Embryonic facial prominence (tissue), 1 donor: Measurements from ENCODE around the gene BCL2L2.
"Not testable (repeated sequence)": the region's sequence is repeated elsewhere in the genome, so short reads cannot be mapped to it uniquely, and the experiment has no call there.

ENCODE experiments used
- DNase-seq: peaks from one replicate; pipeline ENCODE4 v3.0.0-alpha.2; 2016; ENCODE audit errors: extremely low spot score

BCL2L2 gene

GRCh38 chr14:23324455-23324846 lies 17.8 kb downstream of the BCL2L2 start:
- no peak for DNase-seq

DNA sequence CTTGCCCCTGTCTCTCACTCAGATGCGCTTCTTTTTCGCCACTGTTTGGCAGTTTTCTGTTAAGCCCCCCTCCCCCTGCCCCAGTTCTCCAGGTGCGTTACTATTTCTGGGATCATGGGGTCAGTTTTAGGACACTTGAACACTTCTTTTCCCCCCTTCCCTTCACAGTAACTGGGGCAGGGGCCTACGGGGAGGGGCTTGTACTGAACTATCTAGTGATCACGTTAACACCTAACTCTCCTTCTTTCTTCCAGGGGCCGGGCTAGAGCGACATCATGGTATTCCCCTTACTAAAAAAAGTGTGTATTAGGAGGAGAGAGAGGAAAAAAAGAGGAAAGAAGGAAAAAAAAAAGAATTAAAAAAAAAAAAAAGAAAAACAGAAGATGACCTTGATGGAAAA lies 18.4 kb downstream of the BCL2L2 start:
- no peak for DNase-seq

GRCh38 chr14:23325746-23326145 lies 19.1 kb downstream of the BCL2L2 start:
- not testable (repeated sequence) for DNase-seq

DNA sequence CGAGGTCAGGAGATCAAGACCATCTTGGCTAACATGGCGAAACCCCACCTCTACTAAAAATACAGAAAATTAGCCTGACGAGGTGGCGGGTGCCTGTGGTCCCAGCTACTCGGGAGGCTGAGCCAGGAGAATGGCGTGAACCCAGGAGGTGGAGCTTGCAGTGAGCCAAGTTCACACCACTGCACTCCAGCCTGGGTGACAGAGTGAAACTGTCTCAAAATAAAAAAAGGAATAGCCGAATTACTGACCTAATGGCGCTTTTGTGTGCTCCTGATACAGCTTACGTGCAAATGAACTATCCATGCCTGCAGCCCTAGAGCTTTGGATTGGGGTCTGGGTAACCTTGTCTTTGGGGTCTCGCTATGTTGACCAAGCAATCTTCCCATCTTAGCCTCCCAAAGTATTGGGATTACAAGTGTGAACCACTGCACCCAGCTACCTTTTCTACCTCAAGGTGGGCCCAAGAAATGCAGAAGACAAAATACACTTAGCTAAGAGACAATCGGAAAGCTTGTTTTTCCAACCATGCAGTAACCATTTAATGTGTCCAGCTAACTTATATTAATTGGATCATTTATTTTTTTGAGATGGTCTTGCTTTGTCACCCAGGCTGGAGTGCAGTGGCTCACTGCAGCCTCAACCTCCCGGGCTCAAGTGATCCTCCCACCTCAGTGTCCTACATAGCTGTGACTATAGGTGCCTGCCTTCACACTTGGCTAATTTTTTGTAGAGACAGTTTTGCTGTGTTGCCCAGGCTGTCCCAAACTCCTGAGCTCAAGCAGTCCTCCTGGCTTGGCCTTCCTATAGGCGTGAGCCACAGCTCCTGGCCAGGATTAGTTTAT lies 20.1 kb downstream of the BCL2L2 start:
- no peak for DNase-seq

GRCh38 chr14:23327947-23328744 lies 21.5 kb downstream of the BCL2L2 start:
- peak; percentile 55 for DNase-seq

- DNase-seq: no peak
Observed at GRCh38 chr14:23335623-23336022, 29.0 kb downstream of the BCL2L2 start.

GRCh38 chr14:23339506-23340268 lies 33.1 kb downstream of the BCL2L2 start:
- no peak for DNase-seq

DNA sequence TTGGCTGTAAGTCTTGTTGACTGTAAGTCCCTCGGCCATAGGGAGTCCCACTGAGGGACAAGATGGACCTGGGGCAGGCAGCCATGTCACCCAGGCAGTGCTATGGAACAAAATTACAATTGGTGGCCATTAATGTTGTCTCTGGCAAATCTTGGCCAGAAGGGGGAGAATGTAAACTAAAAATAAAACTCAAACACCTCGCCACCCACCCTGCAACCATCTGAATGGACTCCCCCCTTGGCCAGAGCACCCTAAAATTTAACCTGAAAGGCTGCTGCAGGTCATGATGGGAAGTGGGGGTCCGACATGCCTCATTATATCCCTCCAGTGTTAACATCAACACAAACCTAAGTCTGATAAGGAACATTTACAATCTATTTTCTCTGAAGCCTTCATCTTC lies 37.8 kb downstream of the BCL2L2 start:
- no peak for DNase-seq

DNA sequence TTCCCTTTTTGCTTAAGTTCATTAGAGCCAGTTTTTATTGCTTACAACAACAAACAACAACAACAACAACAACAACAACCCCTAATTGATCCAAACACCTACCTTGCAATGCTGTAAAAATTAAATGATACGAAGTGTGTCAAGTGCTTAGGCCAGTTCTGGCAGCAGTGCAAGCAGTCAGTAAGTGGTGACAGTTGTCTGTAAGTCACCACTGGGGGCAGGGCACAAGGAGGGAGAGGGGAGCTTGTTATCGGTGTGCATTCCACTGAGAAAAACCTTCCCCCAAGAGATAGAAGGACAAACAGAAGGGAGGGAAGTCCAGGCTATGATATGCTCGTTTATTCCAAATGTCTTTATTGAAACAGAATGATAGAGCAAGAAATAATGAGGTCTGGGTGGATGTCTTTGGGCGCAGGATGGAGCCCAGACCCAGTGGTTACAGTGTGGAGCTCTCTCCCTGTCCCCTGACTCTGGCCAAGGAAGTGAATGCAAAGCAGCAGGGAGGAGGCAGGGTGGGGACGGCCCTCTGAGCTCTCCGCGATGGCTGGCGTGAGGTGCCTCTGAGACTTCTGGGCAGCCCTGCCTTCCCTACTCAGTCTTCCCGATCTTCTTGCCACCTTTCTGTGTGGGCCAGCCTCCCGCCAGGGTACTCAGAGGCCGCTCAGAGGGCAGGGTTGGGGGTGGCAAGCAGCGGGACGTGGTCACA lies 39.5 kb downstream of the BCL2L2 start:
- DNase-seq: no peak

GRCh38 chr14:23346693-23347405 lies 40.2 kb downstream of the BCL2L2 start:
- DNase-seq: no peak

DNA sequence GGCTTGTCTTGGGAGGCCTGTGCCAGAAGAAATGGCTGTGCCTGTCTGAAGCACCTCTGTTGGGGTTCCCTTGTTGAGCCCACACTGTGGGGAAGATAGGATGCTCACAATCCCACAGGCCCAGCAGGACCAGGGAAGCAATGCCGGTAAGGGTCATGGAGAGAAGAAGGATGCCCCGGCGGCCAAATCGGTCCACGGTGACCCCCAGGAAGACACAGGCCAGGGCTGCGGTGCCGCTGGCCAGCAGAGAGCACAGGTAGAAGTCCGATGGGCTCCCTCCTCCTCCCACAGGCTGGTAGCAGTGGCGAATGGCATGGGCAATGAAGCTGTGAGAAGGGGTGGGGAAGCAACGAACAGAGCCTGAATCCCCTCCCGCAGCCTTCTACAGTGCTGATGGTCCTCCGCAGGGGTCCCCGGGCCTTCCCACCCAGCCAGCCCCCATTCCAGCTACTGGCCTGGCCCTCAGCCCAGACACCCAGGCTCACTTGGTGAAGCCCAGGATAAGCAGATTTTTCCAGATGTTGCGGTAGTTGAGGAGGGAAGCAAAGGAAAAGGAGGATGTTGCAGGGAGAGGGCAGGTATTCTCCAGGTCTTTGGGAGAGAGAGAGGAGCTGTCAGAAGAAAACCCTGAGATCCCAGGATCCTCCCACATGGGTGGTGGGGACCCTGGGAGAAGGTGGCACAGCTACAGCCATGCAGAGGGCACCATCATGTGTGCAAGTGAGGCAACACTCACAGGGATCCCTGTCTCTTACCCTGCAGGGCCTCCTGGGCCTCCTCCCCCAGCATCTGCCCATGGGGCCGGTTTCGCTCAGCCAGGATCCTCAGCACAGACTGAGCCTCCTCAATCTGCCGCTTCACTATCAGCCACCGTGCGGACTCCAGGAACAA lies 41.0 kb downstream of the BCL2L2 start:
- no peak for DNase-seq

DNA sequence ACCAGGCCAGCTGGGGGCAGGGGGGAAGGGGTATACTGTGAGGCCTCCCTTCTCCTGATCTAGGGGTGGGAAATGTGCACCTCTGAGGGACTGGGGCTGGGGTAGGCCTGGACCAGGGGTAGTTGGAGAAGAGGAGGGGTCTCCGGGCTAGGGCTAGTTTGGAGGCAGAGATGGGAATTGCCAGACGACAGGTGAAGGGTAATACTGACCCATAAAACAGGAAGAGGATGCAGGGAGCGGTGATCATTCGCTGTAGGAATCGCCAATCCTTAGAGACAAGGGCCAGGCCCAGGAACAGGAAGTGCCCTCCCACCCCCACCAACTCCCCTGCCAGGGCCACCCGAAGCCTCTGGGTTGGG lies 41.6 kb downstream of the BCL2L2 start:
- DNase-seq: no peak

DNA sequence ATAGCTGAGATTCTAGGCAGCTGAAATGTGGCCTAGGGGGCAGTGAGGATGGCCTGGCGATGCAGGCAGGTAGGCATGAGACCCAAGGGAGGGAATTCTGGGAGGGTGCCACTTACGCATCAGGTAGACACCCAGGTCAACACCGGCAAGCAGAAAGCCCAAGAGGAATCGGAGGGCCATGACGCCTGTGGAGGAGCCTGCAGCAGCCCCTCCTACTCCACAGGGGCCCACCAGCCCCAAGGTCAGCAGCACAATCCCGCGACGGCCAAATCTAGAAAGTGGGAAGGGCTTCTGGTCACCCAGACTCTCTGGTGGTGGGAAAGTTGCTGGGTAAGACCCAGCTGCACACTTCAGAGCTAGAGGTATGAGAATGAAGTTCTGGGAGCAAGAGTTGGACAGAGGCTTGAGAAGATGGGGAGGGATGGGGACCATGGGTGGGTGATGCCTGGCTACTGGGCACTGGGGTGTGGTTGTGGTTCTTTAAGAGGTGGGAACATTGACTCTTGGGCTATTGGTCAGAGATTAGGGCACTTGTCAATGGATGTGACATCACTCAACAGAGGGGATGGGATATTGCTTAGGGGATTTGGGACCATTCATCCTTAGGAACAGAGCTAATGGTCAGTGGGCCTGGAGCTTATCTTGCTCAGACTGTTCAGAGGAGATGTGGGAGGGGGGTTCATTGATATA lies 42.7 kb downstream of the BCL2L2 start:
- no peak for DNase-seq

DNA sequence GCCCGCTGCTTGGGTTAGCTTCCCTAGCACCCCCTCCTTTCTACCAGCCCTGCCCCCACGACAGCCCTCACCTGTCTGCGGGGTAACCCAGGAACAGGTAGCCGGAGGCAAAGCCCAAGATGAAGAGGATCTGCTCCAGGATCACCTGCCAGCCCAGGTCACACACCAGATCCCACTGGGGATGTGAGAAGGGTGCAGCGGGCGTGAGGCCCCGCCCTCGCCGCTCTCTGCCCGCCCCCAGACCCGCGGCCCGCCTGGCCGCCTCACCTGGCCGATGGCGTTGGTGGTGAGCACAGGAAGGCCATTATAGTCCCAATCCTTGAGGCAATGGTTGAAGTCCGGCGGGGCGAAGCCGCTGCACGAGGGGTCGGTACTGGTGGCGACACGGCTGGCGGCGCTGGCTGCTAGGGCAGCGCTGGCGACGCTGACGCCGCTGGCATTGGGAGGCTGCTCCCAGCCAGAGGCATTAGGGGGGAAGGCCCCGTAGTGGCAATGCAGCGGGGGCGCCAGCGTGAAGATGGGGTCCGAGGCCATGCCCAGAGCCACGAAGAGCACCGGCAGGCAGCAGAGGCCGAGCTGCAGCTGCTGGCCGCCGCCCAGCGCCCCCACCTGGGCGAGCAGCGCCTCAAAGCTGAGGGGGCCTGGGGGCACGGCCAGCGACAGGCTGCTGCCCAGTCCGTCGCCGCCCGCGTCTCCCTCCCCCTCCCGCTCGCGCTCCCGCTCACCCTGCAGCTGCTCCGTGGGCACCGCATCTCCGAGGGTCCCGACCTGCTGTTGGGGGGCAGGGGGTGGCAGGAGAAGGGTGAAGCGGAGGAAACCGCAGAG lies 45.3 kb downstream of the BCL2L2 start:
- no peak for DNase-seq

DNA sequence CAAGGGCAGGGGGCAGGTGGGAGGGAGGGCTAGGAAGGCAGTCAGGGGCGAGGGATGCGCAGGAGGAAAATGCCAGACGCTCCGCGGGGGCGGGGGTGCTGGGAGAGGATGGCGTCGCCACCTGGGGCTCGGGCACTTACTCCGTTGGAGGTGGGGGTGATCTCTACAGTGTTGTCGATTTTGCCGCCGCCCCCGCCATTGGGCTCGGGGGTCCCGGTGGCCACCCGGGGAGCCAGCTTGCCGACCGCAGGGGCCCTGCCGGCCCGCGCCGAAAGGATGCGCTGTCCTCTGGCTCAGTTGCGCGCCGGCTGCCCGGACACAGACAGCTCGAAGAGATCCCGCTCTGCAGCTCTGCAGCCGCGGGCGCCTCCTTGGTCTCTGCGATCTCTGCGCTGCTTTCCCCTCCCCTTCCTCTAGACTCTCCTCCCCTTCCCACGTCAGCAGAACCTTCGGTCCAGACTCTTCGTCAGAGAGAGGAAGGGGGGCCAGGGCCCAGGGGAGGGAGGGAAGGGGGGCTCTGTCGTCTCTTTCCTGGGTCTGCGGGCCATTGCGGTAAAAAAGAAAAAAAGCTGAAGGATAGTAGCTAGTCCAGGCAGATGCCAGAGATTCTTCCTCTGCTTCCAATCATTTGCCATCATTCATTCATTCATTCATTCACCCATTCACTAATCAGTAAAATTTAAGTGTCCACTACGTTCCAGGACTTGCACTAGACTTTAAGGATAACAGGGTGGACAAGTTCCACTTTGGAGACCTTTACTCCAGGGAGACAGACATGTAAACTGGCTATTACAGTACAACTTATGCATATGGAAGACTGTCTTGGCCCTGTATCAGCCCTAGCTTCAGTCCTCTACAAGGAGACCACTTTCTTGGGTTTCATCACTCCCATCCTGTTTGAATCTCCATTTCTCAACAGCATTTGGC lies 46.1 kb downstream of the BCL2L2 start, which contains the start of gene SLC22A17:
Gene SLC22A17 (minus strand): TSS at position 382 of the 927 bp plus-strand sequence.
- DNase-seq: peak; percentile 90

DNA sequence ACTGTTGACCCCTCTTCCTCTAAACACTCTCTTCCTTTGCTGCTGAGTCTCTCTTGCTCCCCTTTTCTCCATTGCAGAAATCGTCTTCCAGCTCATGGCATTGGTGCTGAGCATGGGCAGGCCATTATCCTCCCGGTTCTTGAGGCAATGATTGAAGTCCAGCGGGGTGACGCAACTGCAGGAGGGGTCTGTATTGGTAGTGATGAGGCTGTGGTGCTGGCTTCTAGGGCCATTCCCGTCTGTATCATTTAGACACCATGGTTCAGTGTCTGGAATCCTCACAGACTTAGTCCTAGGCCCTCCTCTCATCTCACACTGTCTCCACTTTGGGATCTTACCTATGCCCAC lies 46.8 kb downstream of the BCL2L2 start:
- no peak for DNase-seq

- DNase-seq: no peak
Observed at GRCh38 chr14:23354990-23355389, 48.4 kb downstream of the BCL2L2 start.
